GM10847 (cell line): ENCODE data around the gene PRCD.

Experiments used
- POLR2A ChIP-seq: IDR thresholded peaks from 2 replicates; pipeline ENCODE4 v1.6.1; 2011; ENCODE audit not compliant: insufficient read length; ENCODE audit errors: extremely low read depth

PRCD gene

GRCh38 chr17:76517638-76518038 is 22.2 kb upstream of the PRCD start:
- TF ChIP-seq POLR2A: no peak

GRCh38 chr17:76519048-76519966 is 20.5 kb upstream of the PRCD start:
- no peak for TF ChIP-seq POLR2A

GRCh38 chr17:76521262-76521661 is 18.6 kb upstream of the PRCD start:
- TF ChIP-seq POLR2A: no peak

- no peak for TF ChIP-seq POLR2A
These were observed 16.5 kb upstream of the PRCD start for GRCh38 chr17:76523084-76524037.

- TF ChIP-seq POLR2A: no peak
These were observed 15.0 kb upstream of the PRCD start for GRCh38 chr17:76524598-76525512.

GRCh38 chr17:76527430-76528111 is 12.3 kb upstream of the PRCD start:
- TF ChIP-seq POLR2A: no peak

GRCh38 chr17:76528156-76528527 is 11.7 kb upstream of the PRCD start:
- TF ChIP-seq POLR2A: no peak

- TF ChIP-seq POLR2A: no peak
These were observed 11.2 kb upstream of the PRCD start for GRCh38 chr17:76528528-76529223.

- no peak for TF ChIP-seq POLR2A
These were observed 10.4 kb upstream of the PRCD start for GRCh38 chr17:76529224-76530094.

GRCh38 chr17:76530095-76530723 is 9.6 kb upstream of the PRCD start:
- TF ChIP-seq POLR2A: no peak

GRCh38 chr17:76530811-76531485 is 8.9 kb upstream of the PRCD start:
- no peak for TF ChIP-seq POLR2A

GRCh38 chr17:76531486-76532038 is 8.3 kb upstream of the PRCD start:
- no peak for TF ChIP-seq POLR2A
